Measurements from ENCODE around the gene HHATL.
"Not testable (repeated sequence)": the region's sequence is repeated elsewhere in the genome, so short reads cannot be mapped to it uniquely, and the experiment has no call there.

The HHATL gene

GRCh38 chr3:42733501-42734262 lies 31.1 kb upstream of the HHATL start:
- DNase-seq: no peak

GRCh38 chr3:42732829-42733459 lies 30.3 kb upstream of the HHATL start:
- DNase-seq: no peak

DNA sequence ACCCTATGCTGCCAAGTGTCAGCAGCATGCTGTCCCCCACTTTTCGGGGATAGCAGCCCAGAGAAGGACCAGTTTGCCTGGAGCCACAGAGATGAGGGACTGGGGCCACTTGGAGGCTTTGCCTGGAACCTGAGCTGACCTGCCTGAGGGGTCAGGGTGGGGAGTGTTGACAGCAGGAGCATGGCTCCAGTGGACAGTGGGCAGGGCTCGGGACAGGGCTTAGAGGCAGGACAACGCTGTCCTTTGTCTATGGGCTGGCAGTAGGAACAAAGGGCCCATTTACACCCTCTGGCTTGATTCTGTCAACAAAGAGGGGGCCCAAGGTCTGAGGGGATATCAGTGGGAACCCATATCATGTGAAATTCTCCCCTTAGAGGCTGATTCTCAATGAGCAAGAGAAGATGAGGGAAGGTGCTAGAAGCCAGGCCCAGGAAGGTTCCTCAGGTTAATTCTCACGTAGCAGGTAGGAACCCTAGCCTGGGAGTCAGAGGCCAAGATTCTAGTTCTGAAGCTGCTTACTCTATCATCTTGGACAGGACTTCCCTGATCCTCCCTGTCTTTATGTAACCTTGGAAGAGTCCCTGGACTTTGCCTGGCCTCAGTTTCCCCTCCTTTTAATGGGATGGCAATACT lies 29.7 kb upstream of the HHATL start:
- DNase-seq: no peak

DNA sequence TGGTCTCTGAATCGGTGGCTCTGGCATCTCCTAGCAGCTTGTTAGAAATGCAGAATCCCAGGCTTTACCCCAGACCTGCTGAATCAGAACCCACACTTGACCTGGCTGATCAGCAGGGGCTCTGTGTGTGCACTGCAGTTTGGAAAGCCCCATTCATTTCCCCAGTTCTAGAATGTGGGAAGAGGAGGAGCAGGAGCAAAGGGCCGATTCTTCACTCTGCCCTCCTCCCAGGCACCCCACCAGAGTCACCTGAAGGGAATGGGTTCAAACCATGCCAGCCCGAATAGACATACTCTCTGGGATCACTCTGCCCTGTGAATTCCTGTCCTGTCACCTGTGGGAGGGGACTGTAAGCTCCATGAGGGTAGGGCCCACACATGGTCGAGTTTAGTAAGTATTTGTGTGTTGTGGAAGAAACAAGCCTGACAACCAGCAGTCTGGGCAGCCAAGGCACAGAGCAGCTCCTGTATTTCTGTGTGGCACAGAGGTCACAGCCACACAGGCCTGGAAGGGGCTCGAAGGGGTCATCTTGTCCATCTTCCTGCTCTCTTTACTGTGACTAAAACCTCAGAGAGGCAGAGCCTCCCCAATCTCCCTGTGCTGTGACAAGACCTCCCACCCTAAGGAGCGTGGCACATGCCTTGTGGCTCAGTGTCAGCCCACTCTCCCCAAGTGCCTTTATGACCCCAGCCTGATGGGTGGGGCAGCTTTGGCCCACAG lies 29.0 kb upstream of the HHATL start:
- no peak for DNase-seq

GRCh38 chr3:42730706-42731420 lies 28.3 kb upstream of the HHATL start:
- no peak for DNase-seq

DNA sequence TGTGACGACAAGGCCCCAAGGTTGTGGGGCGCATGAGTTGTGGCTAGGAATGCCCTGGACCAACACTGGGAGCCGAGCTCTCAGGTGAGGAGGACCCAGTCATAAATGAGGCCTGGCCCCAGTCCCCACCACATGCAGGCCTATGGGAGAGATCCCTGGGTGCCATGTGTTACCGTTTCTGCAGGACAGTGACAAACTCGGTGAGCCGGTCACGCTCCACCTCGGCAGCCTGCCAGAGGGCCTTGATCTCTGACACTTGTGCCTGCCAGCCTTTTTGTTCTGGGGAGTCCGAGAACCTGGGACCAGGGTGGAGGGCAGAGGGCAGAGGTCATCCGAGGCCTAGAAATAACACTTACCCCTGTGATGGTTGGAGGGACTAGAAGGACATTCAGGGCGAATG lies 27.7 kb upstream of the HHATL start:
- no peak for DNase-seq

DNA sequence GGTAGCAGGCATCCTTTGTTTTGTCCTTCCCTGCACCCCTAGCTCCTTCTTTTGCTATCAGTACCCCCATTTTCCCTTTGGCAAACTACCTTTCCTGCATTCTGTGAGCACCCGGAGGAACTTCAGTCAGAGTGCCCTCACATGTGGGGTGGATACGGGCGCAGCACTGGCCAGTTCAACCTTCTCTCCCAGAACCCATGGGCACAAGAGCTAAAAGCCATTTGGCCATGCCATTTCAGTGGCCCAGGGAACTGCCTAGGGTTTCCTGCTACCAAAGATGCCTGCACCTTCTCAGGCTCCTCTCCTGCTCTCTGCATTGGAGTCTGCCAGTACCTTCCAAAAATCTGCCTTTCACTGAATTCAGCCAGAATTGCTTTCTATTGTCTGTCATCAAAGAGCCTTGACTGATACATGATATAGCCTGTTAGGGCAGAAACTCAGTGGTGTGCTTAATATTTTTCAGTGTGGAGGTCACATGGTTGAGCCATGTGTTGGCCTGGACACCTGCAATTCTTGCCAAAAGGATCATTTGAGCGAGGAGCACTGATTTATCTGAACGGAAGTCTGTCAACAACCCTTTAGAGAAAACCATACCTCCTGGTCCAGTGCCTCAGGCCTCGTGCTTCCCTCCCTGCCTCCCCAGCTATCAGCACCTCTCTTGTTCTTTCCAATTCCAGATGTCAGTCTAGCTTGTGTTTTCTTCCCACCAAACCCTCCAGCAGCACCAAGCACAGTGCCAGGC lies 27.0 kb upstream of the HHATL start:
- DNase-seq: no peak

DNA sequence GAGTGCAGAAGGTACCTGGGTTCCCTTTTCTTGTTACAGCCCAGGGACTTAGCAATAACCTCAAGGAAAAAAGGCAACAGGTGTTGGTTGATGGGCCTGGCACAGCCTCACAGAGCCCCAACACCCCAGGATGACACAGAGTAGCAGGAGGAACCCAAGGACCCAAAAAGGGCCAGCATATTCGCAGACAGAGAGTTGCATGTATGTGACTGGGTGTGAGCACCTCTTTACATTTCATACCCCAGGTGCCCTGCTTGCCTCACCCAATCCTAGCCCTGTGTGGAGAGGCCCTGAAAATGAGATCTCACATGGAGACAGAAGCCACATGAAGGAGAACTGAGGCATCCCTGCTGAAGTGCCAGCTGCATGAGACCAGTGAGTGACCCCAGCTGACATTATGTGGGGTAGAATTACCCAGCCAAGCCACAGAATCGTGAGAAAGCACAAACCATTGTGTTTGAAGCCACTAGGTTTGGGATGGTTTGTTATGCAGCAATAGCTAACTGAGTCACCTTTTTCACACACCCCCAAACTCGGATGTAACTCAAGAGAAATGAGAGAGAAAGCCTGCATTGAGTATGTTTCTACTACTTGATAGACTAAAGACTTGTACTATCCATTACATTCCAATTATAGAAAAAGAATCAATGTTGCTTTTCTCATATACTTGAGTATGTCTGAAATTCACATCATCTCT lies 26.2 kb upstream of the HHATL start:
- no peak for DNase-seq

- no peak for DNase-seq
Observed at GRCh38 chr3:42728056-42728455, 25.5 kb upstream of the HHATL start.

DNA sequence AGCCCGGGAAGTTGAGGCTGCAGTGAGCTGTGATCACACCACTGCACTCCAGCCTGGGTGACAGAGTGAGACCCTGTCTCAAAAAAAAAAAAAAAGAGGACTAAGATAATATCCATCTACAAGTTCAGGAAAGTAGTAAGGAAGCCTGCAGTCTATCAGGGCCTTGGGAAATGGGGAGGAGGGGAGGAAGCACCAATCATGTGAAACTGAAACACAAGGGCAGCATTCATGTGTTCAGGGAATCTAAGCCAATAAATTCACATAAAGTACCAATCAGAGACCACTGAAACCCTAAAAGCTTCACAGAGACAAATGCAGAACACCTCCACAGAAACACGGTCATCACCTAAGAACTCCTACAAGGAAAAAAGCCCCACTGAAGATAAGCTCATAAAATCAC lies 22.9 kb upstream of the HHATL start:
- no peak for DNase-seq

GRCh38 chr3:42723219-42723618 lies 20.6 kb upstream of the HHATL start:
- DNase-seq: no peak

DNA sequence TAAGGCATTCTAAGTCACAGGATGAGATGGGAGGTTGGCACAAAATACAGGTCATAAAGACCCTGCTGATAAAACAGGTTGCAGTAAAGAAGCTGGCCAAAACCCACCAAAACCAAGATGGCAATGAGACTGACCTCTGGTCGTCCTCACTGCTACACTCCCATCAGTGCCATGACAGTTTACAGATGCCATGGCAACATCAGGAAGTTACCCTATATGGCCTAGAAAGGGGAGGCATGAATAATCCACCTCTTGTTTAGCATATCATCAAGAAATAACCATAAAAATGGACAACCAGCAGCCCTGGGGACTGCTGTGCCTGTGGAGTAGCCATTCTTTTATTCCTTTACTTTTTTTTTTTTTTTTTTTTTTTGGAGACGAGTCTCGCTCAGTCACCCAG lies 19.8 kb upstream of the HHATL start:
- not testable (repeated sequence) for DNase-seq

DNA sequence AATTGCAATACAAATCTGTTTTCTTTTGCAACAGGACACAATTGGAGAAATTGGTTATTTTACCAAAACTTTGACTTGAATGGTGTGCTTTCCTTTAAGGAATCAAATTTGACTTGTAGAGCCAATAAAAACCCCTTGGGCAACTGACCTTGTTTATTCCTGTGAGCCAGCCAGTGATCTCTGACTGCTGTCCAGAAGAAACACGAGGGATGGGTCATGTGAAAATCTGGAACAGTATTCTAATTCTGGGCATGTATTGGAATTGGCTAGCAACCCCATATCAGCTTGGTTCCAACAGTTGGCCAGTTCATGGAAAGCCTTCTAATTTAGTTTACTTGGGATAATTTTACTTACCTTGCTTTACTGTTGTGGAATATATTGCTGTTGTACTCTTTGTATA lies 19.1 kb upstream of the HHATL start:
- no peak for DNase-seq

DNA sequence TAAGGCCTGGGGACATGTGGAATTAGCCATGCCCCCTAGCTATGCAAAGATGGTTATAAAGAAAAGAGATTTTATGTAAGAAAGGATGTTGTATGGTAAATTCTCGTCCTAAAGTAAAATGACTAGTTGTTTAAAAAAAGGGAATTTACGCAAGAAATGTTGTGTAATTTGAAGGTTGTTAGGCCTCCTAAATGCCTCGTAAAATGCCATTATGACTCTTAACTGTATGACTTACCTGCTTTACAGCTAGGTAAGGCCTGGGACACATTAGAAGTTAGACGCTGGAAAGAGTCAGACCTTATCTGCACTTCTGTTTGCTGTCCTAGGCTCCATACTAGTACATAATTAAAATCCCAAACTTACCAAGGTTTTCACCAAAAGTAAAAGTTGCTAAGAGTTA lies 17.5 kb upstream of the HHATL start:
- DNase-seq: no peak

- DNase-seq: no peak
Observed at GRCh38 chr3:42719002-42719401, 16.4 kb upstream of the HHATL start.

DNA sequence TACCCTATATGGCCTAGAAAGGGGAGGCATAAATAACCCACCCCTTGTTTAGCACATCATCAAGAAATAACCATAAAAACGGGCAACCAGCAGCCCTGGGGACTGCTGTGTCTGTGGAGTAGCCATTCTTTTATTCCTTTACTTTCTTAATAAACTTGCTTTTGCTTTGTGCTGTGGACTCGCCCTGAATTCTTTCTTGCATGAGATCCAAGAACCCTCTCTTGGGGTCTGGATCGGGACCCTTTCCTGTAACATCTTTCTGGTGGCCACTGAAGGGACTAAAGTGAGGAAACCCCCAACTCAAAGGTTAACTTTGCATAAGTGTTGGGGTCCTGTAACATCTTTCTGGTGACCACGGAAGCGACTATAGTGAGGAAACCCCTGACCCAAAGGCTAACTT lies 15.7 kb upstream of the HHATL start:
- no peak for DNase-seq

DNA sequence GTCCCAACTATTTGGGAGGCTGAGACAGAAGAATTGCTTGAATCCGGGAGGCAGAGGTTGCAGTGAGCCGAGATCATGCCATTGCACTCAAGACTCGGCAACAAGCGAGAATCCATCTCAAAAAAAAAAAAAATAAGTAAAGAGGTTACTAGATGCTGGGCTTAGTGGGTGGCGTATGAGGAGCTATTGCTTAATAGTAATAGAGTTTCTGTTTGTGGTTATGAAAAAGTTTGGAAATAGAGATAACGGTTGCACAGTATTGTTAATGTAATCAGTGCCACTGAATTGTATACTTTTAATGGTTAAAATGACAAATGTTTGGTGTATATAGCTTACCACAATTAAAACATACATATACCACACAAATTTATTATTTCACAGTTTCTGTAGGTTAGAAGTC lies 14.7 kb upstream of the HHATL start:
- no peak for DNase-seq

DNA sequence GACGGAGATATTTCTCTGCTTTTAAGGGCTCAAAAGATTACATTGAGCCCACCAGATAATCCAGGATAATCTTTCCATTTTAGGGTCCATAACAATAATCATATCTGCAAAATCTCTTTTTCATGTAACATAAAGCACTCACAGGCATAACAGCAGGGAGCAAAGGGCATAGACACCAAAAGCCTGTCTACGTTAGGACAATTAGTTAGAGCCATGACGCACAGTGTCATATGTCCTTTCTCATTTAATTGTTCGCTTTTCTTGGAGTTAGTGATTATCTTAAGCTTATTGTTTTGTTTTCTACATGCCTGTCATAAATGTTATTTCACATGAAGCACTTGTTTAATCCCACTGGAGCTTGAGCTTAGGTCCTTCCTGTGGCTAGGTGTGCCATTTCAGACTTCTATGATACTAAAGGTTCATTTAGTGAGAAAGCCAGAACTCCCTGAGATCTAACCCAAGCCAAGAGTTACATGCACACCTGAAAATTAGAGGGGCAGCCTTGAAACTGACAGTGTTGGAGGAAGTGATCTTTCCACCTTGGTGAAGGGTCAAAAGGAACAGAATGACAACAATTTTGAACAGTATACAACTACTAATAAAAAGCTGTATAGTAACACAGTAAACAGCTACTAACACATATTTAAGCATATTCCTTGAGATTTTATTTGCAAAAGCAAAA lies 11.7 kb upstream of the HHATL start:
- DNase-seq: no peak

DNA sequence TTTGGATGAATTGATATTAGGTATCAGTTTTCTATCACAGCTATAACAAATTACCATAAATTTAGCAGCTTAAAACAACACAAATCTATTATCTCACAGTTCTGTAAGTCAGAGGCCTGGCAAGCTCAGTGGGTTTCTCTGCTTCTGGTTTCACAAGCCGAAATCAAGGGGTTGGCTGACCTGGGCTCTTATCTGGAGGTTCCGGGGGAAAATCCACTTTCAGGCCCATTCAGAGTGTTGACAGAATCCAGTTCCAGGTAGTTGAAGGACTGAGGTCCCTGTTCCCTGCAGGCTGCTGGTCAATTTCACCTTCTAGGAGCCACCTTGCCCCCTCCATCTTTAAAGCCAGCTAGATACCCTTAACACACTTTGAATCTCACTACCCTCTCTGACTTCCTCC lies 11.1 kb upstream of the HHATL start:
- no peak for DNase-seq

DNA sequence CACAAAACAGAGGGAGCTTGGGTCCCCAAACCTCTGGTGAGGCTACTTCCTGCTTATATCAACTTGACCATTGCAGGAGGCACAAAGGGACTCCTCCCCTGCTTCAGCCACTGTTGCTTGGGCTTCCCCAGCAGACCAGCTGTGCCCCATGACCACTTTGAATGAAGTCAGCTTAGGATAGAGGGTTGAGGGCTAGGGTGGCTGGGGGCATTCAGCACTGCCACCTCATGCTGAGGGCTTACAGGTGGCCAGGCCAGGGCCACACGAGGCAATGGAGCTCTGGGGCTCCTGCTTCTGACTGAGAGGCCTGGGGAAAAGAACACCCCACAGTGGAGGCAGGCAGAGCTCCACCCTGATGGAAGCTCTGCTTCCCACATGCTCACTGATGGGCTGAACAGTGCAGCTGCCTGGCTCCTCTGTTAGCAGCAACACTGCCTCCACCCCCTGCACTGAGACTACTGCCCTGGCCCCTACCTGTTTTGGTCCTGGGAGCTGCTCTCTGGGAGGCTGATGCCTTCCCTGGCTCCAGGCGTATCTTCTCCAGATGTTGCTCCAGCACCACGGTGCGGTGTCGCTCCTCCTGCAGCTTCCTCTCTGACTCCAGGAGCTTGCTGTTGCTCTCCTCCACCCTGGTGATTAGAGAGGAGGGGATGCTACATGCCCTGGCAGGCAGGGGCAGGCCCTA lies 10.2 kb upstream of the HHATL start:
- no peak for DNase-seq

DNA sequence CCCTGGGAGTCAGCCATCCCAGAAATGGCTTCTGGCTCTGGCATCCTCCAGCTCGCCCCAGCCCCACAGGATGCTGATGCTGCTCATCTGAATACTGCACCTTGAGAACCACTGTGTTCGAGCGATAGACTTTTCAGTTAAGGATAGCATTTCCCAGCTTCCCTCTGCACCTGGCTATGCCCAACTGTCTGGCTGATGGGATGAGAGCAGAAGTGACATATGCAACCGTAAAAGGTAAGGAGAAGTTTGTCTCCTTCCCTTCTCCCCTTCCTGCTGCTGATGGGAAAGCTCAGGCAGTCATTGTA lies 9.7 kb upstream of the HHATL start:
- no peak for DNase-seq

All from activated CD4-positive, alpha-beta T cell treated with anti-CD3 and anti-CD28 coated beads, Interleukin-2, Interleukin-6, amounts not matched to agents 100 ng/mL and 50 ng/mL, durations not matched to agents 16 hours and 8 hours (primary cell).